ENCODE measurements around the gene SIGLEC5. TPM values are rescaled to one million over a fixed set of nuclear protein-coding genes. Genes with fewer than 3 reads are reported as not detected.

SIGLEC5 gene
- total RNA-seq, 1 donor, result not detected

DNA sequence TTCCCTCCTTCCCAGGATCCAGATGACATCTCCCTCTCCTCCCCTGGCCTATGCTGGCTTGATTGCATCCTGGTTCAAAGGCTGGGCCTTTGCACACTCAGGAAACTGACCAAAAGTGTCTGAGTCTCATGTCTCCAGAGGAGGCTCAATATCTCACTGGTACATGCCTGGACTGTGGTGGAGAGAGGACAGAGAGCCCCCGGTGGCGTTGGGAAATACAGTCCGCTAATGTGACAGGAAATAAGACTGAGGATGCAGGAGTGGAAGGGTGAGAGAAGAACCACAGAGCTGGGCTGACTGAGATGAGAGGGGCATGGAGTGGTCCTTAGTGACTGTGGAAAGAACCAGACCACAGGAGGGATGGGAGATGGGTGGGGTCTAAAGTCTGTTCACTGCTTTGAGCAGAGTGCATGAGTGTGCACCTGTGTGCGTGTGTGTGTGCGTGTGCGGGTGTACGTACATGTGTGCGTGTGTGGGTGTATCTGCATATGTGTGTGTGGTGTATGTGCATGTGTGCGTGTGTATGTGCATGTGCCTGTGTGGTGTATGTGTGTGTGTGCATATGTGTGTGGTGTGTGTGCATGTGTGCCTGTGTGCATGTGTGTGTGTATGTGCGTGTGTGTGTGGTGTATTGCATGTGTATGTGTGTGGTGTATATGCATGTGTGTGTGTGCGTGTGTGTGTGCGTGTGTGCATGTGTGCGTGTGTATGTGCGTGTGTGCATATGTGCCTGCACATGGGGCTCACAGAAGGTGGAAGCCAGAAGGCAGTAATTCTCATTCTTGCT, 1.9 kb downstream of the SIGLEC5 start:
- no peak overlapping the region for H3K4me3 ChIP-seq (ENCODE audit: low read depth, low read length)
- no peak for DNase-seq (ENCODE audit: low read depth)
- TF ChIP-seq CTCF (IDR thresholded peaks at IDR 0.05; ENCODE audit: insufficient read depth, low read depth, low read length), result no peak

GRCh38 chr19:51627491-51628138, 2.6 kb downstream of the SIGLEC5 start:
- no peak for TF ChIP-seq CTCF (IDR thresholded peaks at IDR 0.05; ENCODE audit: insufficient read depth, low read depth, low read length)
- H3K4me3 ChIP-seq (ENCODE audit: low read depth, low read length), result no peak overlapping the region
- no peak for DNase-seq (ENCODE audit: low read depth)

GRCh38 chr19:51626675-51627074, 3.5 kb downstream of the SIGLEC5 start:
- H3K4me3 ChIP-seq (ENCODE audit: low read depth, low read length), result no peak overlapping the region
- DNase-seq (ENCODE audit: low read depth), result no peak
- TF ChIP-seq CTCF (IDR thresholded peaks at IDR 0.05; ENCODE audit: insufficient read depth, low read depth, low read length), result no peak

- H3K4me3 ChIP-seq (ENCODE audit: low read depth, low read length), result no peak overlapping the region
- TF ChIP-seq CTCF (IDR thresholded peaks at IDR 0.05; ENCODE audit: insufficient read depth, low read depth, low read length), result no peak
- DNase-seq (ENCODE audit: low read depth), result no peak
Measured at GRCh38 chr19:51621178-51621577, 9.0 kb downstream of the SIGLEC5 start.

DNA sequence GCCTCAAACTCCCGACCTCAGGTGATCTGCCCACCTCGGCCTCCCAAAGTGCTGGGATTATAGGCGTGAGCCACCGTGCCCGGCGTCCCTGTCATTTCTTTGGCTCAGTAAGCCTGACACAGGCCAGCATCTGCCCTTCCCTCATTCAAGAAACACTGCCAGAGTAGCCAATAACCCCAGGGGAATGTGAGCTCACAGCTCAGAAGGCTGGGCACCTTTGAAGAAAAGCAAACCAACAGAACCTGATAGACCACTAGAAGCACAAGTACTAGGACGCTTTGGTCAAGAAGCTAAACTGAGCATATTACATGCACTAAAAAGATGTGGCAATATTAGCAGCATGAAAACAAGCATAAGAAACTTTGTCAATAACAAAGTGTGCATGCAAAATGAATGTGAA, 14.2 kb downstream of the SIGLEC5 start:
- no peak for DNase-seq (ENCODE audit: low read depth)
- H3K4me3 ChIP-seq (ENCODE audit: low read depth, low read length), result no peak overlapping the region
- TF ChIP-seq CTCF (IDR thresholded peaks at IDR 0.05; ENCODE audit: insufficient read depth, low read depth, low read length), result no peak

GRCh38 chr19:51614789-51615188, 15.4 kb downstream of the SIGLEC5 start:
- DNase-seq (ENCODE audit: low read depth), result no peak
- no peak overlapping the region for H3K4me3 ChIP-seq (ENCODE audit: low read depth, low read length)
- no peak for TF ChIP-seq CTCF (IDR thresholded peaks at IDR 0.05; ENCODE audit: insufficient read depth, low read depth, low read length)
